GM12874 (cell line): ENCODE results near the gene PIK3IP1.

Experiments
- CTCF ChIP-seq: IDR thresholded peaks from 2 replicates; pipeline ENCODE4 v1.5.1; 2011; ENCODE audit warnings: low read depth, mild to moderate bottlenecking, control low read depth, low read length, moderate library complexity; ENCODE audit not compliant: insufficient read depth

The PIK3IP1 gene

GRCh38 chr22:31333641-31334040, 41.4 kb upstream of the PIK3IP1 start:
- TF ChIP-seq CTCF, result no peak

- TF ChIP-seq CTCF, result no peak
Observed at GRCh38 chr22:31332886-31333285, 40.6 kb upstream of the PIK3IP1 start.

GRCh38 chr22:31332010-31332409, 39.7 kb upstream of the PIK3IP1 start:
- TF ChIP-seq CTCF, result no peak

- no peak for TF ChIP-seq CTCF
Observed at GRCh38 chr22:31329453-31330215, 37.3 kb upstream of the PIK3IP1 start.

GRCh38 chr22:31329029-31329428, 36.7 kb upstream of the PIK3IP1 start:
- no peak for TF ChIP-seq CTCF

GRCh38 chr22:31328544-31328960, 36.3 kb upstream of the PIK3IP1 start:
- TF ChIP-seq CTCF, result no peak

GRCh38 chr22:31327806-31328543, 35.7 kb upstream of the PIK3IP1 start:
- no peak for TF ChIP-seq CTCF
